Measurements from ENCODE around the gene MVK. TPM values are rescaled to one million over a fixed set of nuclear protein-coding genes. Genes with fewer than 3 reads are reported as not detected.

MVK gene
- total and polyA plus RNA-seq, 2 of the 4 experiments (the other 2 are of a cell fraction) = 6.6 to 11.5 TPM

- 60% methylated on average over 1 of the region's 5 CpGs; no CpG with 5 or more reads in 1 of the 2 experiments for WGBS, 2 experiments (ENCODE audit: extremely low coverage in 2 of 2, insufficient read length in 1 of 2)
- no peaks in the 10 kb centered on the region for H3K27me3 ChIP-seq (ENCODE audit: control insufficient read depth, insufficient read depth, low read length)
- CTCF ChIA-PET = no interaction called here
- no peak overlapping the region for H4K5ac ChIP-seq (ENCODE audit: low read depth, low read length)
- no peak overlapping the region for H3K9ac ChIP-seq (ENCODE audit: low read depth, low read length)
- H3K4ac ChIP-seq (ENCODE audit: low read depth, low read length) = no peak overlapping the region
- H4K91ac ChIP-seq (ENCODE audit: insufficient read depth, low read depth, low read length) = no peak overlapping the region
- H2BK5ac ChIP-seq (ENCODE audit: low read depth, low read length, poor library complexity, severe bottlenecking) = no peak overlapping the region
- H2AK5ac ChIP-seq (ENCODE audit: low read depth, low read length) = no peak overlapping the region
- intact Hi-C loops (cut with micrococcal nuclease) (no loop called here), dilution Hi-C loops (cut with HindIII; ENCODE audit: low sequenced_read_pairs, unreplicated experiment) (no loop called here), in situ Hi-C loops (cut with MboI; ENCODE audit: low sequenced_read_pairs) (no loop called here)
- no peaks in the 10 kb centered on the region for H3K9me3 ChIP-seq (ENCODE audit: control insufficient read depth, insufficient read depth, low read length)
- H3K4me3 ChIP-seq (ENCODE audit: insufficient read depth, low read depth, low read length) = no peak overlapping the region
- H3K23ac ChIP-seq (ENCODE audit: low read depth, low read length) = no peak overlapping the region
- ATAC-seq (ENCODE audit: low read depth) = no peak
- peaks cover 9% of the 10 kb centered on the region for H3K4me1 ChIP-seq (ENCODE audit: control insufficient read depth, insufficient read depth, low read length)
- no peak overlapping the region for H2AK9ac ChIP-seq (replicated peaks; ENCODE audit: low read depth, low read length, poor library complexity)
- H2BK15ac ChIP-seq (ENCODE audit: low read depth, low read length) = no peak overlapping the region
- DNase-seq = no peak
- H2BK120ac ChIP-seq (ENCODE audit: low read depth, low read length) = no peak overlapping the region
- no peak overlapping the region for H3K56ac ChIP-seq (ENCODE audit: extremely low read depth, insufficient read depth, low read length)
- no peak overlapping the region for H2BK20ac ChIP-seq (ENCODE audit: low read depth, low read length)
- peaks cover 8% of the 10 kb centered on the region for H3K9me1 ChIP-seq (ENCODE audit: insufficient read depth, low read length)
- H4K8ac ChIP-seq (ENCODE audit: low read depth in 2 of 2, low read length in 2 of 2) = no peak overlapping the region
- no TSS peak for BruUV-seq (replicated peaks)
- no peak overlapping the region for H3K4me2 ChIP-seq (ENCODE audit: low read depth, low read length)
- H3K79me1 ChIP-seq (ENCODE audit: low read depth in 1 of 2, low read length in 2 of 2) = peaks cover 0 to 4% of the 10 kb centered on the region in 2 experiments; a peak in 3 of 4 replicates
- H3K14ac ChIP-seq (replicated peaks; ENCODE audit: low read depth, low read length) = no peak overlapping the region
- no peak overlapping the region for H2AFZ ChIP-seq (replicated peaks; ENCODE audit: low read length, poor library complexity)
- H3K36me3 ChIP-seq (ENCODE audit: control insufficient read depth, insufficient read depth, low read length) = peaks cover 36% of the 10 kb centered on the region
- no peak overlapping the region for H3K18ac ChIP-seq (ENCODE audit: low read depth, low read length)
- H3K27ac ChIP-seq (ENCODE audit: insufficient read depth, low read length) = no peak overlapping the region
- POLR2A ChIA-PET (ENCODE audit: unreplicated experiment) = no interaction called here
- no peaks in the 10 kb centered on the region for H4K20me1 ChIP-seq (ENCODE audit: insufficient read depth, low read length)
- no peak for TF ChIP-seq ELK1 (IDR thresholded peaks at IDR 0.05; ENCODE audit: borderline replicate concordance, low read depth, low read length)
Observed at GRCh38 chr12:109535863-109536250, 37.7 kb upstream of the MVK start.
